Effector CD8-positive, alpha-beta T cell (primary cell): ENCODE measurements around the gene FAM168A.
"Not testable (repeated sequence)": the region's sequence is repeated elsewhere in the genome, so short reads cannot be mapped to it uniquely, and the experiment has no call there.

Experiments
- DNase-seq: peaks from one replicate; lab custom pipeline; 2025; lab: John Stamatoyannopoulos, UW

Gene FAM168A

GRCh38 chr11:73519266-73519665 is 78.6 kb downstream of the FAM168A start:
- DNase-seq, result no peak

GRCh38 chr11:73518195-73518594 is 79.7 kb downstream of the FAM168A start:
- no peak for DNase-seq

GRCh38 chr11:73516080-73516479 is 81.8 kb downstream of the FAM168A start:
- DNase-seq, result no peak

- no peak for DNase-seq
Measured at GRCh38 chr11:73513707-73514106, 84.2 kb downstream of the FAM168A start.

- no peak for DNase-seq
Measured at GRCh38 chr11:73510877-73511276, 87.0 kb downstream of the FAM168A start.

- no peak for DNase-seq
Measured at GRCh38 chr11:73510106-73510505, 87.8 kb downstream of the FAM168A start.

- DNase-seq, result no peak
Measured at GRCh38 chr11:73509188-73509587, 88.7 kb downstream of the FAM168A start.

- DNase-seq, result no peak
Measured at GRCh38 chr11:73508243-73509176, 89.4 kb downstream of the FAM168A start.

- DNase-seq, result no peak
Measured at GRCh38 chr11:73507086-73507485, 90.8 kb downstream of the FAM168A start.

GRCh38 chr11:73506038-73506437 is 91.9 kb downstream of the FAM168A start:
- no peak for DNase-seq

GRCh38 chr11:73498343-73498742 is 99.6 kb downstream of the FAM168A start:
- DNase-seq, result no peak

GRCh38 chr11:73496134-73496533 is 101.8 kb downstream of the FAM168A start:
- no peak for DNase-seq

GRCh38 chr11:73495731-73496130 is 102.2 kb downstream of the FAM168A start:
- no peak for DNase-seq

GRCh38 chr11:73493956-73494598 is 103.8 kb downstream of the FAM168A start:
- no peak for DNase-seq

- no peak for DNase-seq
Measured at GRCh38 chr11:73481626-73482025, 116.3 kb downstream of the FAM168A start.

- no peak for DNase-seq
Measured at GRCh38 chr11:73480677-73481076, 117.2 kb downstream of the FAM168A start.

GRCh38 chr11:73478737-73479347 is 119.1 kb downstream of the FAM168A start:
- no peak for DNase-seq

- DNase-seq, result no peak
Measured at GRCh38 chr11:73477518-73477917, 120.4 kb downstream of the FAM168A start.

- DNase-seq, result no peak
Measured at GRCh38 chr11:73475549-73476095, 122.3 kb downstream of the FAM168A start.

GRCh38 chr11:73473252-73473651 is 124.7 kb downstream of the FAM168A start:
- DNase-seq, result no peak

GRCh38 chr11:73470036-73470612 is 127.8 kb downstream of the FAM168A start:
- not testable (repeated sequence) for DNase-seq

- no peak for DNase-seq
Measured at GRCh38 chr11:73469401-73469800, 128.5 kb downstream of the FAM168A start.
